HEK293T (cell line): ENCODE measurements around the gene PAAF1.

ENCODE experiments used
- CTCF ChIA-PET: fragments of 350-600 bp; formaldehyde crosslinking; extraction: SDS; loops from one replicate; lab custom pipeline; 2021; ENCODE audit warnings: antibody characterized with exemption, inconsistent platforms; lab: Yijun Ruan, JAX
- POLR2A ChIA-PET: fragments of 350-600 bp; formaldehyde crosslinking; extraction: SDS; loops from one replicate; lab custom pipeline; 2020; ENCODE audit warnings: antibody characterized with exemption, inconsistent platforms; lab: Yijun Ruan, JAX
- DNase-seq: peaks from one replicate; pipeline ENCODE4 v3.0.0; 2012; ENCODE audit warnings: mixed read lengths; ENCODE audit errors: extremely low spot score
- ARNT ChIP-seq: fragments of 450-650 bp; IDR thresholded peaks from 2 replicates; pipeline ENCODE4 v1.6.1; 2017; ENCODE audit warnings: mild to moderate bottlenecking
- BHLHE40 ChIP-seq: fragments of 450-650 bp; IDR thresholded peaks from 2 replicates; pipeline ENCODE4 v1.6.1; 2016; ENCODE audit warnings: mild to moderate bottlenecking, moderate library complexity, borderline replicate concordance
- CTBP1 ChIP-seq: fragments of 450-650 bp; IDR thresholded peaks from 2 replicates; pipeline ENCODE4 v1.6.1; 2016; ENCODE audit warnings: borderline replicate concordance
- ELF4 ChIP-seq: fragments of 450-650 bp; IDR thresholded peaks from 2 replicates; pipeline ENCODE4 v1.6.1; 2017; ENCODE audit warnings: antibody characterized with exemption
- FOXA1 ChIP-seq: fragments of 450-650 bp; IDR thresholded peaks from 2 replicates; pipeline ENCODE4 v1.6.1; 2016; ENCODE audit warnings: mild to moderate bottlenecking
- FOXK2 ChIP-seq: fragments of 450-650 bp; IDR thresholded peaks from 2 replicates; pipeline ENCODE4 v1.6.1; 2016; ENCODE audit warnings: mild to moderate bottlenecking
- FOXM1 ChIP-seq: fragments of 450-650 bp; IDR thresholded peaks from 2 replicates; pipeline ENCODE4 v1.6.1; 2017; ENCODE audit warnings: mild to moderate bottlenecking, borderline replicate concordance
- HDGF ChIP-seq: fragments of 450-650 bp; IDR thresholded peaks from 2 replicates; pipeline ENCODE4 v1.6.1; 2017; ENCODE audit warnings: antibody characterized with exemption, borderline replicate concordance
- L3MBTL2 ChIP-seq: fragments of 450-650 bp; conservative IDR thresholded peaks from 2 replicates; pipeline ENCODE4 v1.6.1; 2016; ENCODE audit warnings: mild to moderate bottlenecking
- LEF1 ChIP-seq: fragments of 450-650 bp; IDR thresholded peaks from 2 replicates; pipeline ENCODE4 v1.6.1; 2017; ENCODE audit warnings: mild to moderate bottlenecking, borderline replicate concordance
- NFRKB ChIP-seq: fragments of 450-650 bp; IDR thresholded peaks from 2 replicates; pipeline ENCODE4 v1.6.1; 2016; ENCODE audit warnings: mild to moderate bottlenecking, moderate library complexity
- SP1 ChIP-seq: fragments of 450-650 bp; IDR thresholded peaks from 2 replicates; pipeline ENCODE4 v1.6.1; 2017
- SUZ12 ChIP-seq: fragments of 450-650 bp; IDR thresholded peaks from 2 replicates; pipeline ENCODE4 v1.6.1; 2016; ENCODE audit warnings: mild to moderate bottlenecking
- TARDBP ChIP-seq: fragments of 450-650 bp; IDR thresholded peaks from 2 replicates; pipeline ENCODE4 v1.6.1; 2016
- ZNF384 ChIP-seq: fragments of 450-650 bp; IDR thresholded peaks from 2 replicates; pipeline ENCODE4 v1.6.1; 2016
- TF ChIP-seq, protein P1 (sequence below): fragments of 450-650 bp; IDR thresholded peaks from 2 replicates; pipeline ENCODE4 v1.6.1; 2016

PAAF1 gene

DNA sequence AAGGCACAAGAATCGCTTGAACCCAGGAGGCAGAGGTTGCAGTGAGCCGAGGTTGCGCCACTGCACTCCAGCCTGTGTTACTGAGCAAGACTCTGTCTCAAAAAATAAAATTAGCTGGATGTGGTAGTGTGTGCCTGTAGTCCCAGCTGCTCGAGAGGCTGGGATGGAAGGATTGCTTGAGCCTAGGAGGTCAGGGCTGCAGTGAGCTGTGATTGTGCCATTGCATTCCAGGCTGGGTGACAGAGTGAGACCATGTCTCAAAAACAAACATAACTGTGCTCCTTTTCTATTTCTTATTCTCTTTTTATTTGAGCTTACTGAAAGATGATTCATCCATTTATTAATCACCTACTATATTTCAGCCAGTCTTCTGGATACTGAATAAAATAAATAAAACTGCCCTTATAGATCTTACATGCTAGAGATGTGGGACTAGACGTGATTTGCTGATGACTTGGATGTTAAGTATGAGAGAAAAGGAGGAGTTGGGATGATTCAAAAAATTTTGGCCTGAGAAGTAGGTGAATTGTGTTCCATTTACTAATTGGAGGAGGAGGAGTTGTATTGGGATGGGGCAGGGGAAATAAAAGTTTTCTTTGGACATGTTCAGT lies 18.0 kb downstream of the PAAF1 start:
- ChIA-PET CTCF (no interaction called here), POLR2A (no interaction called here)
- no peak for TF ChIP-seq SP1
- TF ChIP-seq, protein P1, sequence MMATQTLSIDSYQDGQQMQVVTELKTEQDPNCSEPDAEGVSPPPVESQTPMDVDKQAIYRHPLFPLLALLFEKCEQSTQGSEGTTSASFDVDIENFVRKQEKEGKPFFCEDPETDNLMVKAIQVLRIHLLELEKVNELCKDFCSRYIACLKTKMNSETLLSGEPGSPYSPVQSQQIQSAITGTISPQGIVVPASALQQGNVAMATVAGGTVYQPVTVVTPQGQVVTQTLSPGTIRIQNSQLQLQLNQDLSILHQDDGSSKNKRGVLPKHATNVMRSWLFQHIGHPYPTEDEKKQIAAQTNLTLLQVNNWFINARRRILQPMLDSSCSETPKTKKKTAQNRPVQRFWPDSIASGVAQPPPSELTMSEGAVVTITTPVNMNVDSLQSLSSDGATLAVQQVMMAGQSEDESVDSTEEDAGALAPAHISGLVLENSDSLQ: no peak
- no peak for TF ChIP-seq TARDBP
- no peak for TF ChIP-seq FOXK2
- no peak for TF ChIP-seq ARNT
- no peak for DNase-seq

DNA sequence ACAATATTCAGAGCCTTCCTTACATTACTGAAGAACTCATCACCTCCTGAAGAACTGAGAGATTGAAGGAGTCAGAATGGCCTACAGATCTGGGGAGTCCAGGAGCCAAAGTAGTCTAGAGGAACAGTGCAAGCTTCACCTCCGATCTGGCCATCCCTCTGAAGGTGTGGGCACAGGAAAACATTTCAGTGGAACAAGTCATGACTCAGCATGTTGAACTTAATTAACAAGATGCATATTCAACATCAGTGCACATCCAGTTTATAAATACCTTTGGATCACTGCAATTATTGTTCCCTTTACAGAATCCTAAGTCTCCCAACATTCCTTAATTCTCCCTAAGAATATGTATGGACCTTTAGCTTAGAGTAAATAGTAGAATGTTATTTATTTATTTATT lies 25.5 kb downstream of the PAAF1 start:
- CTCF ChIA-PET: no interaction called here
- TF ChIP-seq TARDBP (no peak), CTBP1 (no peak), SP1 (no peak), L3MBTL2 (no peak), ELF4 (no peak), SUZ12 (no peak), ARNT (no peak), FOXA1 (no peak), BHLHE40 (no peak), HDGF (no peak), FOXK2 (no peak), FOXM1 (no peak), ZNF384 (no peak), LEF1 (no peak), NFRKB (no peak)
- TF ChIP-seq, protein P1: no peak
- no peak for DNase-seq

GRCh38 chr11:73907191-73907590 lies 30.4 kb downstream of the PAAF1 start:
- DNase-seq: peak; percentile 19
- ChIA-PET CTCF (no interaction called here), POLR2A (no interaction called here)
- TF ChIP-seq ARNT (no peak), L3MBTL2 (no peak), BHLHE40 (no peak), FOXK2 (no peak), ELF4 (no peak), SP1 (no peak), HDGF (no peak), TARDBP (no peak), FOXM1 (no peak), ZNF384 (no peak), NFRKB (no peak), CTBP1 (no peak), FOXA1 (no peak), SUZ12 (no peak)
- TF ChIP-seq, protein P1: no peak

More for the DNA sequence above, 25.5 kb downstream of the PAAF1 start:
- POLR2A ChIA-PET: no interaction called here

DNA sequence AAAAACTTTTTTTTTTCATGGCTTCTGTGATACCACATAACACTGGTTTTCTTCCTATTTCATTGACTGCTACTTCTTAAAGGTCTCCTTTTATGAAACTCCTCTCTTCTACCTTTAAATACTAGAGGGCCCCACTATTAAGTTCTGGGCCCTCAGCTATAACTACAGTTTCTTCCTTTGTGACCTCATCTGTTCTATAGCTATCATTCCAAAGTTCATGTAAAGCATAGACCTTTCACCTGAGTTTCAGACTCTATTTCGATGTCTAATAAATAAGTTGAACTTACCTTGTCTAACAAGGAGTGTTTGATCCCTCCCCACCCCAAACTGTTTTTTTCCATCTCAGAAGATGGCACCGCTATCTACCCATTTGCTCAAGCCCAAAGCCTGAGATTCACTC lies 35.2 kb downstream of the PAAF1 start:
- CTCF ChIA-PET: no interaction called here

GRCh38 chr11:73913472-73913871 lies 36.7 kb downstream of the PAAF1 start:
- TF ChIP-seq BHLHE40 (no peak), NFRKB (no peak), FOXM1 (no peak), ELF4 (no peak)
- DNase-seq: no peak
- ChIA-PET POLR2A (no interaction called here), CTCF (no interaction called here)

More for the DNA sequence above, 35.2 kb downstream of the PAAF1 start:
- no peak for DNase-seq
- POLR2A ChIA-PET: no interaction called here
- TF ChIP-seq SUZ12 (no peak), LEF1 (no peak), FOXA1 (no peak), NFRKB (no peak), ELF4 (no peak), ARNT (no peak), SP1 (no peak), FOXM1 (no peak), HDGF (no peak), L3MBTL2 (no peak), ZNF384 (no peak), BHLHE40 (no peak), CTBP1 (no peak), TARDBP (no peak)
- TF ChIP-seq, protein P1: no peak

GRCh38 chr11:73914284-73914683 lies 37.5 kb downstream of the PAAF1 start:
- ChIA-PET CTCF (no interaction called here), POLR2A (no interaction called here)
- TF ChIP-seq TARDBP (no peak), FOXM1 (no peak), NFRKB (no peak), HDGF (no peak), FOXK2 (no peak), CTBP1 (no peak), BHLHE40 (no peak), SUZ12 (no peak), SP1 (no peak), ARNT (no peak)
- TF ChIP-seq, protein P1: no peak
- DNase-seq: no peak
